GM19397 (cell line): Measurements from ENCODE around the gene ATP8B3.

Experiments
- ATAC-seq: cut with Tn5 transposase; IDR thresholded peaks from one replicate; pipeline ENCODE4 v1.9.1; 2021; ENCODE audit warnings: mild to moderate bottlenecking, moderate library complexity; ENCODE audit not compliant: unreplicated experiment

ATP8B3 gene

GRCh38 chr19:1748115-1748872 lies 63.8 kb downstream of the ATP8B3 start:
- no peak for ATAC-seq

- ATAC-seq: no peak
These were observed 64.6 kb downstream of the ATP8B3 start for GRCh38 chr19:1747285-1748114.

DNA sequence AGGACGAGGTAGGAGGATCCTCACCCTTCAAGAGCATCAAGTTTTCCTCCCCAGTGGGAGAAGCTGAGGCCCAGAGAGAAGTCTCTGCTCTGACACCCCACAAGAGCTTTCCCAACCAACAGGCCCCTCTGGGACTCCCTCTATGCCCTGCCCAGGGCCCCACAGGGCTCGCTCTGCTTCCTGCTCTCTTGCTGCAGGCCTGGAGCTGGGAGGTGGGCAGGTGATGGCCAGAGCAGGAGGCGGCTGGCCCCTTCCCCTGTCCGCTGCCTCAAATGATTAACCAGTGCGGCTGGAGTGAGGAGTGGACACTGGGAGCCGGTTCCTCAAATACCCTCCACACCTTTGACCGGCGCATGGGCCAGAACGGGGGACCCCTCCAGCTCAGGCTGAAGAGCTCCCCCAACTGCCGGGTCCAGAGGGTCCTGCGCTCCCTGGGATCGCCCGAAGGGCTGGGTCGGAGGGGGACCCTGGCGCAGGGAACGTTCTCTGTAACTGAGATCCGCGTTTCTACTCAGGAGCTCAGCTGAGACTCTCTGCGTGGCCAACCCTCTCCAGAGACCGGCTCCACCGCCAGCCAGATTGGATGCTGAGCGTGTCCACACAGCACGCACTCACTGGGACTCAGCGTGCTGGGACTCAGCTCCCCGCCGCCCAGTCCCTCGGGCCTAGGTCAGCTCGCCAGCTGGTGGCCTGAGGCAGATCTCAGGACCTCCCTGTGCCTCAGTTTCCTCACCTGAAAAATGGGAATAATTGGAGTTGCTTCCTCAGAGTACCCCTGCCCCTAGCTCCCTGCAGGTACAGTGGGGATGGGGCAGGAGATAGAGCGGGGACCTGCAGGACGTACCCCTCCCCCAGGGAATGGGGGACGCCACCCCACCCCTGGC lies 65.4 kb downstream of the ATP8B3 start:
- no peak for ATAC-seq

GRCh38 chr19:1745589-1746031 lies 66.5 kb downstream of the ATP8B3 start:
- ATAC-seq: no peak

GRCh38 chr19:1744822-1745563 lies 67.1 kb downstream of the ATP8B3 start:
- no peak for ATAC-seq

DNA sequence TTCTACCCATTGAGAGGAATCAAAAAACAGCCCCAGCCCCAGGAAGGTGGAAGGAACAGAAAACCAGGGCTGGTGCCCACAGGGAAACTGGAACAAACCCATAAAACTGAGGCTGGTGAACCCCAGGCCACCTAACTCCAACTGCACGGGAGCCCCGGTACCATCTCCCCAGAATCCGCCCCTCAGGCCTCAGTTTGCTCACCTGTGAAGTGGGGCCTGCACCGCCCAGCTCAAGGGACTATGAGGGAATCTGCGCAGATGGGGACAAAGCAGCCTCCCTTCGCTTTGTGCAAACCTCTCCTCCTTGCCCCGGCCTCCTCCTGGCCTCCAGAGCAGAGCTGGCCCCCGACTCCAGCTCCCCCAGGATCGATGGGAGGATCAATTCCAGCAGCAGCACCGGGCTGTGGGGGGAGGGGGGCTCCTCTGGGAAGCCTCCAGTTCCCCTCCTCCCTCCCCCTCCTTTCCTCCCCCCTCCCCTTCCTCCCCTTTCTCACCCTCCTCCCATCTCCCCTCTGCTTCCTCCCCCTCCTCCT lies 67.9 kb downstream of the ATP8B3 start:
- ATAC-seq: no peak

DNA sequence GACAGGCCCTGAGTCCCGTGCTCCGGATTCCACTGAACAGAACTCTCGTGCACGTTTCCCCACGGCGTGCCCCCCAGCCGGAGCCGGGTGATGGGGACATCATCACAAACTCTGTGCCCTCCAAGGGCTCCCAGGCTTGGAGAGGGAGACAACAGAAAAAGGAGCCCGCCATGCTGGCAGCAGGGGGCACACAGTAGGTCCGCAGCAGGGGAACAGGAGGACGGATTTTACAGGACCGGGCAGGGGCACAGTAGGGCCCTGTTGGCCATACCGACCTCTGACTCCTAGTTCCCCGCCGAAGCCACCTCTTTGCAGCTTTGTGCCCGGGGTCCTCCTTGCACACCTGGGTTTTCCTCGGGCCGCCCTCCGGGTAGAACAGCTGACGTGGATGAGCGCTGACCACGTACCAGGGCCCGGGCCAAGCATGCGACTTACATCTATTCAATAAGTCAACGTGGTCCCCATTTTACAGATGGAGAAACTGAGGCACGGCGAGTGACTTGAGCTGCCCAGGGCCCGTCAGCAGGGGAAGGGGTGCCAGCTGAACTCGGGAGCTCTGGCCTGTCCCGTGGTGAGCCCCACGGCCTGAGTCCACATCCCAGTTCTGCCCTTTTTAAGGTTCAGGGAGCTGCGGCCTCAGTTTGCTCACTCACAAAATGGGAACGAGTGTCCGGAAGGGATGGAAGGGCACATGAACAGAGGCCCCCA lies 68.9 kb downstream of the ATP8B3 start:
- no peak for ATAC-seq

- no peak for ATAC-seq
These were observed 72.0 kb downstream of the ATP8B3 start for GRCh38 chr19:1739960-1740629.

DNA sequence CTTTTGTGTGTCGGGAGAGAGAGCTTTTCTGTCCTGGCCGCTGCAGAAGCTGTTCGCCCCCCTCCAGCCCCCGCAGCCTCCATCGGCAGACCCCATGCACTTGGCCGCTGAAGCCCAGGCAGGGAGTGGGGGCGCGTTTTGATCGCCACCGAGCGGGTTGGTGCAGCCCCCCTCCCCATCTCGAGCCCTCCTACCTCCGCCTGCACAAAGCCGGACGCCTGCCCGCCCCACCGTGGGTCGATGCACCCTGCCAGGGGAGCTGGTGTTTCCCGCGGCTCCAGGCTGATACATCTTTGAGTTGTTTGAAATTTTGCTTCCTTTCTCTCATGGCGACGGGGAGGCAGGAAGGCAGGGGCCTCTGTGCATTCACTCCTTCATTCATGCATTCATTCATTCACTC lies 75.1 kb downstream of the ATP8B3 start:
- no peak for ATAC-seq

DNA sequence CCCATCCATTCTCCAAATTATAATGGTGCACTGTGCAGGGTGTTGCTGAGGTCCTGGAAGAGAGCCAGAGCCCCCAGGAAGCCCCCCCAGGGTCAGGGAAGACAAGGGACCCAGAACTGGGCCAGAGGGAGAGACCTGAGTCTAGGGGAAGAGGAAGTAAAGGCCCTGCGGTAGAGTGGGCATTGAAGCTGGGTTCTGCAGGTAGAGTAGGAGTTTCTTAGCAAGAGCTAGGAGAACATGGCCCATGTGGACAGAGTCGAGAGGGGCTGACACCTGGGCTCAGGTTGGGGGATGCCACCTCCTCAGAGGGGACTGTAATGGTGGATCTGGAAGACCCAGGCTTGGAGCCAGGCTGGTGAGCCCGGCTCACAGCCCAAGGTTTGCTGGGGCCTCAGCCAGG lies 75.8 kb downstream of the ATP8B3 start:
- ATAC-seq: no peak

DNA sequence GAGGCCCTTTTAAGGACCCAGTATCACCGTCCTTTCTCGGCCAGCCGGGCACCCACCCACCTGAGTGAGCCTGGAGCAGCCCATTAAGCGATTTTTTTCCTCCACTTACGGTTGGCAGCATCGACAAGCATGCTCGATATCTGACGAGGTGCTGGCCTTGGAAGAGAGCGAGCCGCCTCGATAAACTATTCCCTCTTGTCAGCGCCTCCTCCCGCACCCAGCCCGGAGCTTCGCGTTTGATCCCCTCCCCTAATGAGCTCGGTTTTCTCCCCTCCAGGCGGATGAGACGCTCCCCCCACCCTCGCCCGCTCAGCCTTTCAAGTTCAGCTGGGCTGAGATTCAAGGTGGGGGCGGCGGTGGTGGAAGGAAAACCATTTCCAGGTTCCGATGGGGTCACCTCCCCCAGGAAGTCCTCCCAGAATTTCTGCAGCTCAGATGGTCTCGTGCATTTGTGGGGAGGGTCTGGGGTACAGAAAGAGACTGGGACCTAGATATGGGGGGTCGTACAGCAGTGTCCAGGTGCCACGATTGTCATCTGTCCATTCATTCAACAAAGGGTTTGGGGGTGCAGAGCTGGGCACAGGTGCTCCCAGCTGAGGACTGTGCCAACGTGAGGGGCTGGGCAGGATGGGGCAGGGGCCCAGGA lies 77.6 kb downstream of the ATP8B3 start:
- ATAC-seq: no peak
